ENCODE data around the gene CENPV.
"Not testable (repeated sequence)": the region's sequence is repeated elsewhere in the genome, so short reads cannot be mapped to it uniquely, and the experiment has no call there.

The CENPV gene

GRCh38 chr17:16313139-16314090 is 39.9 kb downstream of the CENPV start:
- peak; percentile 26 to 48 for DNase-seq
- no peak for TF ChIP-seq POLR2A (IDR thresholded peaks at IDR 0.05; ENCODE audit: low read length)
- TF ChIP-seq GATA1 (IDR thresholded peaks at IDR 0.05; ENCODE audit: low read depth, low read length) = no peak

GRCh38 chr17:16312061-16312460 is 41.2 kb downstream of the CENPV start:
- DNase-seq = not testable (repeated sequence)

- DNase-seq = no peak
- TF ChIP-seq POLR2A (IDR thresholded peaks at IDR 0.05; ENCODE audit: low read length) = no peak
- no peak for TF ChIP-seq GATA1 (IDR thresholded peaks at IDR 0.05; ENCODE audit: low read depth, low read length)
Observed at GRCh38 chr17:16306211-16306610, 47.1 kb downstream of the CENPV start.

- DNase-seq = peak; percentile 6 to 20
- no peak for TF ChIP-seq GATA1 (IDR thresholded peaks at IDR 0.05; ENCODE audit: low read depth, low read length)
- no peak for TF ChIP-seq POLR2A (IDR thresholded peaks at IDR 0.05; ENCODE audit: low read length)
Observed at GRCh38 chr17:16304830-16305229, 48.4 kb downstream of the CENPV start.

GRCh38 chr17:16302856-16303255 is 50.4 kb downstream of the CENPV start:
- TF ChIP-seq POLR2A (IDR thresholded peaks at IDR 0.05; ENCODE audit: low read length) (no peak), GATA1 (IDR thresholded peaks at IDR 0.05; ENCODE audit: low read depth, low read length) (no peak)
- no peak for DNase-seq

- no peak for TF ChIP-seq GATA1 (IDR thresholded peaks at IDR 0.05; ENCODE audit: low read depth, low read length)
- no peak for TF ChIP-seq POLR2A (IDR thresholded peaks at IDR 0.05; ENCODE audit: low read length)
- DNase-seq = no peak
Observed at GRCh38 chr17:16301963-16302855, 51.1 kb downstream of the CENPV start.

GRCh38 chr17:16300554-16300953 is 52.7 kb downstream of the CENPV start:
- TF ChIP-seq POLR2A (IDR thresholded peaks at IDR 0.05; ENCODE audit: low read length) = no peak
- no peak for TF ChIP-seq GATA1 (IDR thresholded peaks at IDR 0.05; ENCODE audit: low read depth, low read length)
- no peak for DNase-seq

GRCh38 chr17:16298140-16298662 is 55.1 kb downstream of the CENPV start:
- TF ChIP-seq GATA1 (IDR thresholded peaks at IDR 0.05; ENCODE audit: low read depth, low read length) (no peak), POLR2A (IDR thresholded peaks at IDR 0.05; ENCODE audit: low read length) (no peak)
- peak; percentile 41 to 53 for DNase-seq

- TF ChIP-seq POLR2A (IDR thresholded peaks at IDR 0.05; ENCODE audit: low read length) = no peak
- TF ChIP-seq GATA1 (IDR thresholded peaks at IDR 0.05; ENCODE audit: low read depth, low read length) = no peak
Observed at GRCh38 chr17:16297367-16298139, 55.7 kb downstream of the CENPV start.

GRCh38 chr17:16296072-16296471 is 57.2 kb downstream of the CENPV start:
- not testable (repeated sequence) for DNase-seq

More at GRCh38 chr17:16297367-16298139, 55.7 kb downstream of the CENPV start:
- DNase-seq = no peak

- DNase-seq = no peak
- TF ChIP-seq GATA1 (IDR thresholded peaks at IDR 0.05; ENCODE audit: low read depth, low read length) = no peak
- no peak for TF ChIP-seq POLR2A (IDR thresholded peaks at IDR 0.05; ENCODE audit: low read length)
Observed at GRCh38 chr17:16294560-16294959, 58.7 kb downstream of the CENPV start.

- no peak for DNase-seq
- TF ChIP-seq GATA1 (IDR thresholded peaks at IDR 0.05; ENCODE audit: low read depth, low read length) = no peak
- TF ChIP-seq POLR2A (IDR thresholded peaks at IDR 0.05; ENCODE audit: low read length) = no peak
Observed at GRCh38 chr17:16293931-16294330, 59.3 kb downstream of the CENPV start.

Measured in erythroblast (primary cell).